ENCODE data around the gene LBHD2.

The LBHD2 gene

GRCh38 chr14:103124501-103125001 lies 40.5 kb downstream of the LBHD2 start:
- H3K4ac ChIP-seq (ENCODE audit: low read depth, low read length), result no peak overlapping the region
- no peak overlapping the region for H3K18ac ChIP-seq (ENCODE audit: low read length)
- H2BK120ac ChIP-seq (ENCODE audit: low read depth, low read length), result no peak overlapping the region
- peak overlapping the region; percentile 85 for H3K56ac ChIP-seq (ENCODE audit: low read length)
- H3K4me2 ChIP-seq (ENCODE audit: low read length), result peak overlapping the region; percentile 47
- no peak overlapping the region for H4K5ac ChIP-seq (ENCODE audit: low read length)
- H3K79me2 ChIP-seq (ENCODE audit: control insufficient read depth, insufficient read depth, low read length), result peaks cover 1% of the 10 kb centered on the region
- H3K23ac ChIP-seq (ENCODE audit: low read length), result peak overlapping the region; percentile 16
- no peak for DNase-seq
- H2BK5ac ChIP-seq (ENCODE audit: low read length), result no peak overlapping the region
- no peak overlapping the region for H4K8ac ChIP-seq (ENCODE audit: low read depth, low read length)
- no peaks in the 10 kb centered on the region for H3K36me3 ChIP-seq (ENCODE audit: control insufficient read depth, insufficient read depth, low read length)
- H2AK5ac ChIP-seq (ENCODE audit: low read length), result peak overlapping the region; percentile 29
- H3K4me3 ChIP-seq (ENCODE audit: low read length), result no peak overlapping the region
- peaks cover 5% of the 10 kb centered on the region for H3K79me1 ChIP-seq (ENCODE audit: low read length)
- peaks cover 10% of the 10 kb centered on the region for H3K4me1 ChIP-seq (ENCODE audit: control insufficient read depth, low read depth, low read length)
- H3K9ac ChIP-seq (ENCODE audit: low read length), result peak overlapping the region; percentile 61
- no CpG with 5 or more reads among the region's 5 CpGs for WGBS (ENCODE audit: extremely low coverage, insufficient coverage, low lambda C conversion rate)
- H3K27me3 ChIP-seq (ENCODE audit: insufficient read depth, low read length, poor library complexity), result no peaks in the 10 kb centered on the region
- H2BK15ac ChIP-seq (replicated peaks; ENCODE audit: low read depth), result no peak overlapping the region
- no peak overlapping the region for H3K27ac ChIP-seq (ENCODE audit: low read depth, low read length)

- no peak overlapping the region for H3K4me3 ChIP-seq (ENCODE audit: low read length)
- no peak overlapping the region for H3K4ac ChIP-seq (ENCODE audit: low read depth, low read length)
- no peak overlapping the region for H2BK5ac ChIP-seq (ENCODE audit: low read length)
- H4K8ac ChIP-seq (ENCODE audit: low read depth, low read length), result no peak overlapping the region
- H3K36me3 ChIP-seq (ENCODE audit: control insufficient read depth, insufficient read depth, low read length), result no peaks in the 10 kb centered on the region
- no peak overlapping the region for H3K4me2 ChIP-seq (ENCODE audit: low read length)
- H3K9ac ChIP-seq (ENCODE audit: low read length), result no peak overlapping the region
- H2BK15ac ChIP-seq (replicated peaks; ENCODE audit: low read depth), result no peak overlapping the region
- WGBS (ENCODE audit: extremely low coverage, insufficient coverage, low lambda C conversion rate), result no CpG with 5 or more reads among the region's 13 CpGs
- no peak overlapping the region for H2BK120ac ChIP-seq (ENCODE audit: low read depth, low read length)
- no peak overlapping the region for H2AK5ac ChIP-seq (ENCODE audit: low read length)
- H3K23ac ChIP-seq (ENCODE audit: low read length), result no peak overlapping the region
- H3K79me2 ChIP-seq (ENCODE audit: control insufficient read depth, insufficient read depth, low read length), result peaks cover 1% of the 10 kb centered on the region
- no peak for DNase-seq
- H3K27ac ChIP-seq (ENCODE audit: low read depth, low read length), result no peak overlapping the region
- peaks cover 5% of the 10 kb centered on the region for H3K79me1 ChIP-seq (ENCODE audit: low read length)
- no peak overlapping the region for H3K18ac ChIP-seq (ENCODE audit: low read length)
- H4K5ac ChIP-seq (ENCODE audit: low read length), result no peak overlapping the region
- no peak overlapping the region for H3K56ac ChIP-seq (ENCODE audit: low read length)
- H3K27me3 ChIP-seq (ENCODE audit: insufficient read depth, low read length, poor library complexity), result no peaks in the 10 kb centered on the region
- peaks cover 10% of the 10 kb centered on the region for H3K4me1 ChIP-seq (ENCODE audit: control insufficient read depth, low read depth, low read length)
Observed at GRCh38 chr14:103125098-103126070, 41.4 kb downstream of the LBHD2 start.

GRCh38 chr14:103126088-103126872 lies 42.3 kb downstream of the LBHD2 start:
- Histone ChIP-seq H3K23ac (ENCODE audit: low read length) (peak overlapping the region; percentile 89), H2AK5ac (ENCODE audit: low read length) (no peak overlapping the region), H3K4me2 (ENCODE audit: low read length) (peak overlapping the region; percentile 56), H4K5ac (ENCODE audit: low read length) (no peak overlapping the region), H3K36me3 (ENCODE audit: control insufficient read depth, insufficient read depth, low read length) (peaks cover under 1% of the 10 kb centered on the region), H3K56ac (ENCODE audit: low read length) (peak overlapping the region; percentile 73), H2BK5ac (ENCODE audit: low read length) (no peak overlapping the region), H3K27me3 (ENCODE audit: insufficient read depth, low read length, poor library complexity) (no peaks in the 10 kb centered on the region), H2BK120ac (ENCODE audit: low read depth, low read length) (no peak overlapping the region), H4K8ac (ENCODE audit: low read depth, low read length) (no peak overlapping the region), H3K4me1 (ENCODE audit: control insufficient read depth, low read depth, low read length) (peaks cover 10% of the 10 kb centered on the region), H3K4ac (ENCODE audit: low read depth, low read length) (no peak overlapping the region), H3K9ac (ENCODE audit: low read length) (peak overlapping the region; percentile 55), H2BK15ac (replicated peaks; ENCODE audit: low read depth) (no peak overlapping the region), H3K4me3 (ENCODE audit: low read length) (no peak overlapping the region), H3K18ac (ENCODE audit: low read length) (no peak overlapping the region), H3K79me1 (ENCODE audit: low read length) (peaks cover 5% of the 10 kb centered on the region), H3K27ac (ENCODE audit: low read depth, low read length) (no peak overlapping the region), H3K79me2 (ENCODE audit: control insufficient read depth, insufficient read depth, low read length) (peaks cover 1% of the 10 kb centered on the region)
- no peak for DNase-seq
- no CpG with 5 or more reads among the region's 22 CpGs for WGBS (ENCODE audit: extremely low coverage, insufficient coverage, low lambda C conversion rate)

- Histone ChIP-seq H3K36me3 (ENCODE audit: control insufficient read depth, insufficient read depth, low read length) (peaks cover 1% of the 10 kb centered on the region), H2BK5ac (ENCODE audit: low read length) (no peak overlapping the region), H2AK5ac (ENCODE audit: low read length) (no peak overlapping the region), H3K27ac (ENCODE audit: low read depth, low read length) (no peak overlapping the region), H3K79me1 (ENCODE audit: low read length) (peaks cover 5% of the 10 kb centered on the region), H3K4ac (ENCODE audit: low read depth, low read length) (no peak overlapping the region), H3K79me2 (ENCODE audit: control insufficient read depth, insufficient read depth, low read length) (peaks cover 1% of the 10 kb centered on the region), H3K27me3 (ENCODE audit: insufficient read depth, low read length, poor library complexity) (no peaks in the 10 kb centered on the region), H3K56ac (ENCODE audit: low read length) (peak overlapping the region; percentile 73), H4K5ac (ENCODE audit: low read length) (no peak overlapping the region), H3K9ac (ENCODE audit: low read length) (peak overlapping the region; percentile 55), H3K18ac (ENCODE audit: low read length) (no peak overlapping the region), H2BK120ac (ENCODE audit: low read depth, low read length) (no peak overlapping the region), H3K4me3 (ENCODE audit: low read length) (no peak overlapping the region), H3K23ac (ENCODE audit: low read length) (peak overlapping the region; percentile 89), H2BK15ac (replicated peaks; ENCODE audit: low read depth) (no peak overlapping the region), H4K8ac (ENCODE audit: low read depth, low read length) (no peak overlapping the region), H3K4me1 (ENCODE audit: control insufficient read depth, low read depth, low read length) (peaks cover 8% of the 10 kb centered on the region), H3K4me2 (ENCODE audit: low read length) (peak overlapping the region; percentile 56)
- DNase-seq, result peak; percentile 90
- no CpG with 5 or more reads among the region's 62 CpGs for WGBS (ENCODE audit: extremely low coverage, insufficient coverage, low lambda C conversion rate)
Observed at GRCh38 chr14:103126873-103127304, 42.9 kb downstream of the LBHD2 start.

- Histone ChIP-seq H2BK120ac (ENCODE audit: low read depth, low read length) (no peak overlapping the region), H3K4me1 (ENCODE audit: control insufficient read depth, low read depth, low read length) (peaks cover 7% of the 10 kb centered on the region), H3K27ac (ENCODE audit: low read depth, low read length) (no peak overlapping the region), H4K5ac (ENCODE audit: low read length) (no peak overlapping the region), H3K4me3 (ENCODE audit: low read length) (no peak overlapping the region), H3K23ac (ENCODE audit: low read length) (no peak overlapping the region), H3K79me1 (ENCODE audit: low read length) (peaks cover 5% of the 10 kb centered on the region), H3K4me2 (ENCODE audit: low read length) (no peak overlapping the region), H2AK5ac (ENCODE audit: low read length) (no peak overlapping the region), H3K36me3 (ENCODE audit: control insufficient read depth, insufficient read depth, low read length) (peaks cover 1% of the 10 kb centered on the region), H3K79me2 (ENCODE audit: control insufficient read depth, insufficient read depth, low read length) (peaks cover 1% of the 10 kb centered on the region), H2BK15ac (replicated peaks; ENCODE audit: low read depth) (no peak overlapping the region), H3K9ac (ENCODE audit: low read length) (peak overlapping the region; percentile 25), H3K18ac (ENCODE audit: low read length) (no peak overlapping the region), H3K4ac (ENCODE audit: low read depth, low read length) (no peak overlapping the region), H4K8ac (ENCODE audit: low read depth, low read length) (no peak overlapping the region), H3K27me3 (ENCODE audit: insufficient read depth, low read length, poor library complexity) (no peaks in the 10 kb centered on the region), H2BK5ac (ENCODE audit: low read length) (no peak overlapping the region), H3K56ac (ENCODE audit: low read length) (peak overlapping the region; percentile 67)
- WGBS (ENCODE audit: extremely low coverage, insufficient coverage, low lambda C conversion rate), result no CpG with 5 or more reads among the region's 39 CpGs
- DNase-seq, result no peak
Observed at GRCh38 chr14:103127356-103127755, 43.3 kb downstream of the LBHD2 start.

Data from mesendoderm (in vitro differentiated cells).